Natural killer cell (primary cell): ENCODE measurements around the gene ATP8B1. TPM values are rescaled to one million over a fixed set of nuclear protein-coding genes. Genes with fewer than 3 reads are reported as not detected.

ENCODE experiments used
- ATAC-seq, 3 donors: fragments of 150-1000 bp in 2 of 3; fragments of 200-7000 bp in 1 of 3; cut with Tn5 transposase; 1 replicate in 1 of 3; 2 replicates in 2 of 3; pipeline ENCODE4 v1.10.0; 2021; ENCODE audit warnings: mild to moderate bottlenecking in 2 of 3, moderate library complexity in 2 of 3
- DNase-seq, 2 donors: peaks; one replicate each; pipeline versions ENCODE4 v3.0.0 to v3.0.0-alpha.2; 2013 to 2021; ENCODE audit warnings: mixed read lengths in 1 of 2
- H3K27ac ChIP-seq: one replicate; pipeline ENCODE4 v1.5.1; 2013; ENCODE audit warnings: mild to moderate bottlenecking, low read length
- H3K27me3 ChIP-seq: one replicate; pipeline ENCODE4 v1.6.1; 2013; ENCODE audit warnings: low read length; ENCODE audit not compliant: control insufficient read depth, insufficient read depth
- H3K36me3 ChIP-seq: one replicate; pipeline ENCODE4 v1.6.1; 2013; ENCODE audit warnings: low read length; ENCODE audit not compliant: control insufficient read depth, insufficient read depth
- H3K4me1 ChIP-seq: one replicate; pipeline ENCODE4 v1.6.1; 2013; ENCODE audit warnings: low read length; ENCODE audit not compliant: control insufficient read depth, insufficient read depth
- H3K4me3 ChIP-seq: one replicate; pipeline ENCODE4 v1.5.1; 2013; ENCODE audit warnings: low read length
- H3K9me3 ChIP-seq: one replicate; pipeline ENCODE4 v1.6.1; 2013; ENCODE audit warnings: low read length; ENCODE audit not compliant: control insufficient read depth, insufficient read depth
- H3K27ac Mint-ChIP-seq, 2 donors: one replicate each; pipeline ENCODE4 v1.8.0; 2022; ENCODE audit warnings: mild to moderate bottlenecking in 2 of 2, mixed read lengths in 2 of 2, moderate library complexity in 1 of 2
- H3K27me3 Mint-ChIP-seq, 2 donors: one replicate each; pipeline ENCODE4 v1.8.0; 2022; ENCODE audit warnings: low read depth in 2 of 2, mixed read lengths in 2 of 2
- H3K36me3 Mint-ChIP-seq: one replicate; pipeline ENCODE4 v1.8.0; 2022; ENCODE audit warnings: mixed read lengths
- H3K4me1 Mint-ChIP-seq, 2 donors: one replicate each; pipeline ENCODE4 v1.8.0; 2022; ENCODE audit warnings: mixed read lengths in 2 of 2
- H3K4me3 Mint-ChIP-seq: one replicate; pipeline ENCODE4 v1.8.0; 2022; ENCODE audit warnings: mild to moderate bottlenecking, moderate library complexity, mixed read lengths
- H3K9me3 Mint-ChIP-seq, 2 donors: one replicate each; pipeline ENCODE4 v1.8.0; 2022; ENCODE audit warnings: mixed read lengths in 2 of 2
- CTCF ChIP-seq: fragments of 200-600 bp; IDR thresholded peaks from one replicate; pipeline ENCODE4 v1.8.0; 2022; ENCODE audit warnings: antibody characterized with exemption
- WGBS: methylation state at CpG from one replicate; pipeline ENCODE4 v1.1.7; 2013; ENCODE audit warnings: missing lambda C conversion rate; ENCODE audit not compliant: insufficient coverage; 5-methylcytosine and 5-hydroxymethylcytosine counted together
- intact Hi-C: fragments of 100-400 bp; cut with micrococcal nuclease; formaldehyde crosslinking; loops from one replicate; pipeline ENCODE4 v1.14.2; 2022
- total RNA-seq, 4 donors: library from RNA; stranded (reverse); fragments of 120-200 nt in 1 of 4; gene quantifications; one replicate each; pipeline versions ENCODE4 v1.2.3 to v1.2.4, GENCODE V29; 2013 to 2022

The ATP8B1 gene
- total RNA-seq, 3 donors from 2014 or later (not counting 1 experiment from before 2014, with no cell fraction given): not detected

- no peaks in the 10 kb centered on the region for H3K36me3 Mint-ChIP-seq
- no peak overlapping the region for H3K4me3 ChIP-seq
- WGBS: 84% methylated on average over 5 of the region's 5 CpGs
- no peak for TF ChIP-seq CTCF
- H3K4me1 Mint-ChIP-seq: peaks cover 0 to 6% of the 10 kb centered on the region in 2 donors
- DNase-seq (no peak), ATAC-seq (no peak)
- H3K27me3 Mint-ChIP-seq: peaks cover 0 to 2% of the 10 kb centered on the region in 2 donors
- H3K4me3 Mint-ChIP-seq: no peak overlapping the region
- H3K27me3 ChIP-seq: no peaks in the 10 kb centered on the region
- no peaks in the 10 kb centered on the region for H3K36me3 ChIP-seq
- no peaks in the 10 kb centered on the region for H3K4me1 ChIP-seq
- peaks cover 5% of the 10 kb centered on the region for H3K9me3 ChIP-seq
- H3K9me3 Mint-ChIP-seq: peaks cover 0 to 2% of the 10 kb centered on the region in 2 donors
- H3K27ac ChIP-seq: no peak overlapping the region
- intact Hi-C loops: no loop called here
- H3K27ac Mint-ChIP-seq: no peak overlapping the region
These were observed 11.9 kb downstream of the ATP8B1 start for GRCh38 chr18:57791192-57791591.

GRCh38 chr18:57790316-57790715, 12.8 kb downstream of the ATP8B1 start:
- no peaks in the 10 kb centered on the region for H3K36me3 ChIP-seq
- TF ChIP-seq CTCF: no peak
- no peak overlapping the region for H3K4me3 ChIP-seq
- intact Hi-C loops: no loop called here
- H3K9me3 ChIP-seq: peaks cover 5% of the 10 kb centered on the region
- Mint-ChIP-seq H3K4me1 (peaks cover 0 to 6% of the 10 kb centered on the region in 2 donors), H3K27ac (no peak overlapping the region), H3K9me3 (no peaks in the 10 kb centered on the region), H3K27me3 (peaks cover 0 to 2% of the 10 kb centered on the region in 2 donors), H3K36me3 (no peaks in the 10 kb centered on the region), H3K4me3 (no peak overlapping the region)
- ATAC-seq: no peak
- no peaks in the 10 kb centered on the region for H3K27me3 ChIP-seq
- no peaks in the 10 kb centered on the region for H3K4me1 ChIP-seq
- WGBS: 98% methylated on average over 4 of the region's 4 CpGs
- DNase-seq: no peak
- no peak overlapping the region for H3K27ac ChIP-seq

GRCh38 chr18:57789759-57790158, 13.4 kb downstream of the ATP8B1 start:
- no peaks in the 10 kb centered on the region for H3K36me3 Mint-ChIP-seq
- intact Hi-C loops: no loop called here
- no peak overlapping the region for H3K27ac Mint-ChIP-seq
- Histone ChIP-seq H3K27me3 (no peaks in the 10 kb centered on the region), H3K9me3 (peaks cover under 1% of the 10 kb centered on the region), H3K4me1 (no peaks in the 10 kb centered on the region), H3K4me3 (no peak overlapping the region), H3K27ac (no peak overlapping the region), H3K36me3 (no peaks in the 10 kb centered on the region)
- DNase-seq: no peak
- peaks cover 0 to 6% of the 10 kb centered on the region in 2 donors for H3K4me1 Mint-ChIP-seq
- H3K4me3 Mint-ChIP-seq: no peak overlapping the region
- H3K27me3 Mint-ChIP-seq: peaks cover 0 to 2% of the 10 kb centered on the region in 2 donors
- 94% methylated on average over 4 of the region's 4 CpGs for WGBS
- H3K9me3 Mint-ChIP-seq: no peaks in the 10 kb centered on the region
- TF ChIP-seq CTCF: no peak
- no peak for ATAC-seq

GRCh38 chr18:57789090-57789489, 14.0 kb downstream of the ATP8B1 start:
- no peak for ATAC-seq
- Histone ChIP-seq H3K36me3 (no peaks in the 10 kb centered on the region), H3K4me3 (no peak overlapping the region), H3K4me1 (no peaks in the 10 kb centered on the region), H3K27me3 (no peaks in the 10 kb centered on the region), H3K9me3 (no peaks in the 10 kb centered on the region), H3K27ac (no peak overlapping the region)
- Mint-ChIP-seq H3K27ac (no peak overlapping the region), H3K4me3 (no peak overlapping the region), H3K36me3 (no peaks in the 10 kb centered on the region), H3K27me3 (peaks cover 0 to 2% of the 10 kb centered on the region in 2 donors), H3K9me3 (no peaks in the 10 kb centered on the region), H3K4me1 (peaks cover 0 to 6% of the 10 kb centered on the region in 2 donors)
- no peak for TF ChIP-seq CTCF
- no peak for DNase-seq
- WGBS: 89% methylated on average over 5 of the region's 6 CpGs
- intact Hi-C loops: no loop called here
